Common myeloid progenitor, CD34-positive (primary cell): ENCODE results near the gene FAM199X.
"Not testable (repeated sequence)": the region's sequence is repeated elsewhere in the genome, so short reads cannot be mapped to it uniquely, and the experiment has no call there.

ENCODE experiments used
- CTCF ChIA-PET: fragments of 350-600 bp; sonication (Branson Sonifier 250); formaldehyde crosslinking; loops from one replicate; lab custom pipeline; 2021; ENCODE audit warnings: antibody characterized with exemption; lab: Charles Lee
- POLR2A ChIA-PET: fragments of 350-600 bp; sonication (Branson Sonifier 250); formaldehyde crosslinking; loops from one replicate; lab custom pipeline; 2021; ENCODE audit warnings: antibody characterized with exemption; lab: Charles Lee
- DNase-seq, 3 donors: peaks; one replicate each; pipeline versions ENCODE4 v3.0.0 to v3.0.0-alpha.2; 2013
- H3K27ac ChIP-seq, 2 experiments: 1 replicate in 1 of 2; 2 replicates in 1 of 2; pipeline ENCODE4 v1.7.0; 2013; ENCODE audit warnings: inconsistent platforms in 2 of 2, low read length in 2 of 2, mild to moderate bottlenecking in 2 of 2, low read depth in 1 of 2, moderate library complexity in 1 of 2; ENCODE audit not compliant: severe bottlenecking in 2 of 2, insufficient read depth in 1 of 2, poor library complexity in 1 of 2
- H3K27me3 ChIP-seq, 5 experiments: replicated peaks in 2 of 5; 1 replicate in 3 of 5; 2 replicates in 2 of 5; pipeline versions ENCODE4 v1.6.1 to v1.7.0; 2013; ENCODE audit warnings: low read length in 4 of 5, mild to moderate bottlenecking in 2 of 5, moderate library complexity in 2 of 5, inconsistent platforms in 1 of 5; ENCODE audit not compliant: insufficient read depth in 5 of 5, control insufficient read depth in 4 of 5
- H3K36me3 ChIP-seq, 4 experiments: 1 replicate in 2 of 4; 2 replicates in 2 of 4; pipeline versions ENCODE4 v1.6.1 to v1.7.0; 2013; ENCODE audit warnings: low read length in 3 of 4, control low read depth in 1 of 4, mild to moderate bottlenecking in 1 of 4; ENCODE audit not compliant: control insufficient read depth in 4 of 4, insufficient read depth in 4 of 4
- H3K4me1 ChIP-seq, 4 experiments: 1 replicate in 3 of 4; 2 replicates in 1 of 4; pipeline versions ENCODE4 v1.6.1 to v1.7.1; 2013; ENCODE audit warnings: low read length in 3 of 4, mild to moderate bottlenecking in 3 of 4, control low read depth in 1 of 4, inconsistent platforms in 1 of 4, moderate library complexity in 1 of 4; ENCODE audit not compliant: control insufficient read depth in 4 of 4, insufficient read depth in 4 of 4; ENCODE audit errors: control extremely low read depth in 1 of 4
- H3K4me3 ChIP-seq, 7 experiments: 1 replicate in 4 of 7; 2 replicates in 3 of 7; pipeline versions ENCODE4 v1.5.1 to v1.7.0; 2013; ENCODE audit warnings: mild to moderate bottlenecking in 7 of 7, low read length in 6 of 7, moderate library complexity in 6 of 7, inconsistent platforms in 2 of 7, low read depth in 2 of 7, control low read depth in 1 of 7; ENCODE audit not compliant: insufficient read depth in 4 of 7, control insufficient read depth in 1 of 7; ENCODE audit errors: extremely low read depth in 1 of 7
- H3K9me3 ChIP-seq, 5 experiments: 1 replicate in 4 of 5; 2 replicates in 1 of 5; pipeline versions ENCODE4 v1.6.1 to v1.7.1; 2013; ENCODE audit warnings: low read length in 4 of 5, mild to moderate bottlenecking in 2 of 5, inconsistent platforms in 1 of 5, low read depth in 1 of 5, moderate library complexity in 1 of 5; ENCODE audit not compliant: control insufficient read depth in 4 of 5, insufficient read depth in 2 of 5; ENCODE audit errors: control extremely low read depth in 1 of 5
- WGBS: methylation state at CpG from one replicate; pipeline ENCODE4 v1.1.5; 2013; ENCODE audit not compliant: insufficient coverage; 5-methylcytosine and 5-hydroxymethylcytosine counted together

The FAM199X gene

DNA sequence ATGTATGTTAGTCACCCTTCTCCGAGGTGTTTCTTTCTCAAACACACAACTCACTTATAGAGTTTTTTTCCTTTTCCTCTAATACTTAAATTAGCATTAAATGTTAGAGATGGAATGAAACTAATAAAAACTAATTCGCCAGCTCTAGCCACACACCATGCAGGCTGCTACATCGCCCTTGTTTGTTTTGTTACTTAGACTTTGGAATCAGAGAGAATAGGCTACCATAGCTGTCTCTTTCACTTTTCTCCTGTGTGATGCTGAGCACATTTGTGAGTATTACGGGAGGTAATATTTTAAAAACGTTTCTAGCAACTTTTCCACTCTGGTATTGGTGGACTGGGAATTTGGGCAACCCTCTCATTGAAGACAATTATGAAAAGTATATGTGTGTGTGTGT is 44.9 kb downstream of the FAM199X start:
- H3K4me3 ChIP-seq = no peak overlapping the region
- 81% methylated on average over 4 of the region's 5 CpGs for WGBS

DNA sequence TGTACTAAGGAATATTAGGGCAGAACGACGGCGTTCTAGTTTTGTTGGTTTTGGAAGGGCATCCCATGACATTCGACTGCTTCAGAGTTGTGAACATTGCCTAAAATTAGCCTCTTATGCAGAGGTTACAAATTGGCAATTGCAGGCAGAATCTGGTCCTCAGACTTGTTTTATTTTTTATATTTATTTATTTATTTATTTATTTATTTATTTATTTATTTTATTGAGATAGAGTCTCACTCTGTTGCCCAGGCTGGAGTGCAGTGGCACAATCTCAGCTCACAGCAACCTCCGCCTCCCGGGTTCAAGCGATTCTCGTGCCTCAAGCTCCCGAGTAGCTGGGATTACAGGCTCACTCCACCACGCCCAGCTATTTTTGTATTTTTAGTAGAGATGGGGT is 63.8 kb downstream of the FAM199X start:
- H3K27ac ChIP-seq, H3K4me1 ChIP-seq, H3K9me3 ChIP-seq, H3K36me3 ChIP-seq, H3K27me3 ChIP-seq, POLR2A ChIA-PET, DNase-seq, CTCF ChIA-PET, H3K4me3 ChIP-seq: not testable (repeated sequence)
- WGBS = 97% methylated on average over 8 of the region's 10 CpGs

More for the DNA sequence above, 44.9 kb downstream of the FAM199X start:
- Histone ChIP-seq H3K27ac (no peak overlapping the region), H3K4me1 (no peaks in the 10 kb centered on the region), H3K9me3 (no peaks in the 10 kb centered on the region), H3K36me3 (no peaks in the 10 kb centered on the region), H3K27me3 (no peaks in the 10 kb centered on the region)
- ChIA-PET POLR2A (no interaction called here), CTCF (interaction anchor here (2.4 kb wide), 1 partner anchor 16 kb away, joined by 5 read pairs; no protein-coding TSS in a partner anchor)
- no peak for DNase-seq
